ENCODE measurements around the gene TBC1D17.

DNA sequence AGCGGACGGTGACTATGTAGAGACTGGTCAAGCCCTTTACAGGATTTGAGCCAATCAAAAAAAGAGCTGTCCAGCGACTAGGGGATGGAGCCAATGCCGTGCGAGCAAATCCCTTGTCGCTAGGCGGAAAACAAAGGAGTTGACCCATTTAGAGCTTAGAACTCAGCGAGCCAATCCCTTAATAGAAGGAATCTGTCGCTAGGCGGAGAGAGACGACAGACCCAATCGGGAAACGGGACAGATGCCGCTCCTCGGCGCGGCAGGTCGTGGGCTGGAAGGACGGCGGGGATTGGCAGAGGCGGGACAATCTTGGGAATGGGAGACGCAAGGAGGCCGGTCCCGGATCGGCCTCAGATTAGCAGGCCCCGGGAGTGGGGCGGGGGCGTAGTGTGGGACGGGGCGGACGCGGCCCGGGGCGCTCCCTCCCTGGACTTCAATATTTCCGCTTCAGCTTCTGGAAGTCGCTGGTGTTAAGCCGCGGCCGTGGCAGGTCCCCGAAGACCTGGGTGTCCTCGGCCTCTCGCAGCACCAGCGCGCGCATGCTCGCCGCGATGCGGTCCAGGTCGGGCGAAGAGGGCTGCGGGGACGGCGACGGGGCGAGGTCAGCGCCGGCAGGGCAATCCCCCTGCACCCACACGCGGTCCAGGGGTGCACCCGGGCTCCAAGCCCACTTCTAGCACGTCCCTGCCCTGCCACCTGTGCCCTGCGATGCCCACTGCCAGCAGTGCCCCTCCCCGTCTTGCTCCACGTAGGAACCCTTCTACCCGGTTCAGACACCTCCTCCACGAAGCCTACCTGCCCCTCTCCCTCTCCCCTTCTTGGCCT lies 7.8 kb upstream of the TBC1D17 start:
- TF ChIP-seq CTCF (conservative IDR thresholded peaks at IDR 0.05; ENCODE audit: low read depth, low read length), result no peak
- TF ChIP-seq EZH2 (IDR thresholded peaks at IDR 0.05; ENCODE audit: borderline replicate concordance, low read depth, low read length, poor library complexity, severe bottlenecking), result no peak
